ENCODE results near the gene GIGYF1.

GIGYF1 gene

GRCh38 chr7:100682991-100683658, 10.9 kb downstream of the GIGYF1 start:
- no peak overlapping the region for H3K4me3 ChIP-seq (ENCODE audit: low read depth, low read length)
- TF ChIP-seq, protein P1, sequence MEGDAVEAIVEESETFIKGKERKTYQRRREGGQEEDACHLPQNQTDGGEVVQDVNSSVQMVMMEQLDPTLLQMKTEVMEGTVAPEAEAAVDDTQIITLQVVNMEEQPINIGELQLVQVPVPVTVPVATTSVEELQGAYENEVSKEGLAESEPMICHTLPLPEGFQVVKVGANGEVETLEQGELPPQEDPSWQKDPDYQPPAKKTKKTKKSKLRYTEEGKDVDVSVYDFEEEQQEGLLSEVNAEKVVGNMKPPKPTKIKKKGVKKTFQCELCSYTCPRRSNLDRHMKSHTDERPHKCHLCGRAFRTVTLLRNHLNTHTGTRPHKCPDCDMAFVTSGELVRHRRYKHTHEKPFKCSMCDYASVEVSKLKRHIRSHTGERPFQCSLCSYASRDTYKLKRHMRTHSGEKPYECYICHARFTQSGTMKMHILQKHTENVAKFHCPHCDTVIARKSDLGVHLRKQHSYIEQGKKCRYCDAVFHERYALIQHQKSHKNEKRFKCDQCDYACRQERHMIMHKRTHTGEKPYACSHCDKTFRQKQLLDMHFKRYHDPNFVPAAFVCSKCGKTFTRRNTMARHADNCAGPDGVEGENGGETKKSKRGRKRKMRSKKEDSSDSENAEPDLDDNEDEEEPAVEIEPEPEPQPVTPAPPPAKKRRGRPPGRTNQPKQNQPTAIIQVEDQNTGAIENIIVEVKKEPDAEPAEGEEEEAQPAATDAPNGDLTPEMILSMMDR (IDR thresholded peaks at IDR 0.05; ENCODE audit: low read depth, low read length), result no peak

DNA sequence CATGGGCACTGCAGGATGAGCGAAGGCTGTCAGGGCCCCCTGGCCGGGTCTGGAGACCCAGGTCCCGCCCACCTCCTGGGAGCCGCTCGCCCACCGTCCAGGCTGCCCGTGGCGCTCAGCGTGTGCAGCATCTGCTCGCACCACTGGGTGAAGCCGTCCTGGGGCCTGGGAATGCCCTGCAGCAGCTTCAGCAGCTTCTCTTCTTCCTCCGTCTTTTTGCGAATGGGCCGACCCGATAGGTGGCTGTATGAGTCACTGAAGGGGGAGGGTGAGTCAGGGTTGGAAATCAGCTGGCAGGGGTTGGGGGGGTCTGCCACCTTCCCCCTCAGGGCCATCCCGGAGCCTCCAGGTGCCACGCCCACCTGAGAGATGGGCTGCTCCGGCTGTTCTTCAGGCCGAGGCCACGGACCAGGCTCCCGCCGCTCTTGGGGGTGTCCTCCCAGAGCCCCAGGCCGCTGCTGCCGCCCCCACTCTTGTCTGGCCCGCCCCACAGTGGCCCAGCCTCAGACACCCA, 11.8 kb downstream of the GIGYF1 start:
- TF ChIP-seq, protein P1 (IDR thresholded peaks at IDR 0.05; ENCODE audit: low read depth, low read length), result no peak
- H3K4me3 ChIP-seq (ENCODE audit: low read depth, low read length), result no peak overlapping the region

DNA sequence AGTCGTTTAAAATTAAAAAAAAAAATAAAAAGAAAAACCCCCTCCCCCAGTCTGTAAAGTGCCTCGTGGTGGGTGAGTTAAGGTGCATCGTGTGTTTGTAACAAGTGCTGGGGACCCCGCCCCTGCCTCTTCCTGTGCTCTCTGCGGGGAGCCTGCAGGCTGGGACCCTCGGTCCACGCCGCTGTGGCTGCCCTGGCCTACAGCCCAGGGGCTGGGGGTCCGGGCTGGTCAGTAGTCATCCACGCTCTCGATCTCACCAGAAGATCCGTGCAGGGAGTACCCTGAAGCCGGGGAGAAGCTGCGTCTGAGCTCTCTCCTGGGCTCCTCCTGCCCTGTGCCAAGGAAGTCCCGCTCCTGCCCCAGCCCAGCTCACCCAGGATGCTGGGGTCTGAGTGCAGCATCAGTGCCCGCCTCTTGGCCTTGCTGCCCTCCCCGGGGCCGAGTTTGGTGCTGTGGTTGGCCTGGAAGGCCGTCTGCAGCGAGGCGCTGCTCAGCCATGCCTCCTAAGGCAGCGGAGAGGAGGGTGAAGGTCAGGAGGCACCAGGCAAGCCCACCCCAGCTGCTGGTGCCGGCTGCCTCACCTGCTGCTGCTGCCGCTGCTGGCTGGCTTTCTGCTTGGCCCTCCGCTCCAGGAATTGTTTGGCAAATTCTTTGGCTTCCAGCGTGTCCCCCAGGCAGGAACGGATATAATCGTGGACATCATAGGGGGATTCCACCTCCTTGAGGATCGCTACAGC, 12.4 kb downstream of the GIGYF1 start:
- TF ChIP-seq, protein P1 (IDR thresholded peaks at IDR 0.05; ENCODE audit: low read depth, low read length), result no peak
- no peak overlapping the region for H3K4me3 ChIP-seq (ENCODE audit: low read depth, low read length)

- TF ChIP-seq, protein P1 (IDR thresholded peaks at IDR 0.05; ENCODE audit: low read depth, low read length), result no peak
- no peak overlapping the region for H3K4me3 ChIP-seq (ENCODE audit: low read depth, low read length)
Measured at GRCh38 chr7:100680576-100681271, 13.3 kb downstream of the GIGYF1 start.

DNA sequence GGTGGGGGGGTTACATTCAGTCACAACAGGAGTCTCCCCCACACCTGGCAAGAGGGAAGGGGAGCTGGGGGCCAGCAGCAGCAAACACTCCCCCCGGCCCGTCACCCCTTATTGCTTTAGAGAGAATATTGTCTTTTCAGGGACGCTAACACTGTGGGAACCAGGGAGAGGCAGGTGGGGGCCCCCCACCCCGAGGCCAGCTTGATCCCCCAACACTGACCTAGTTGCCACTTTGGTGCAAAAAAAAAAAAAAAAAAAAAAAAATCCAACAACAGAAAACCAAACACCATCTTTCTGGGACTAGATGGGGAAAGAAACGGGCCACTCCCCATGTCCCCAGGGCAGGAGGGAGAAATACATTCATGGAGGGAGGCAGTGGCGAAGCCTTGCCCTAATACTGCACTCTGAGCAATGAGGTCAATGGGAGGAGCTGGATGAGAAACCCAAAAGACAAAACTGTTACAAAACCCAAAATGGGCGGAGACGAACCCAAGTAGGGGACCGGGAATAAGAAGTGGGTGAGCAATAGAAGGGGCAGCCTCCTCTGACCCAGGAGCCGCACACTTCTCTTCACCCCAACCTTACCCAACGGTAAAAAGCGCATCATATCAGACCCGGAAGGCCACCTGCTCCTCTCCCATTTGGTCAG, 14.0 kb downstream of the GIGYF1 start:
- TF ChIP-seq, protein P1 (IDR thresholded peaks at IDR 0.05; ENCODE audit: low read depth, low read length), result no peak

GRCh38 chr7:100679129-100679926, 14.7 kb downstream of the GIGYF1 start:
- H3K4me3 ChIP-seq (ENCODE audit: low read depth, low read length), result no peak overlapping the region
- TF ChIP-seq, protein P1 (IDR thresholded peaks at IDR 0.05; ENCODE audit: low read depth, low read length), result no peak

More for the DNA sequence above, 14.0 kb downstream of the GIGYF1 start:
- H3K4me3 ChIP-seq (ENCODE audit: low read depth, low read length), result no peak overlapping the region

All from WI38 (cell line).